Ishikawa (cell line): ENCODE data around the gene DAAM1.

ENCODE experiments used
- CEBPB ChIP-seq: IDR thresholded peaks from 2 replicates; pipeline ENCODE4 v1.6.1; 2012
- CREB1 ChIP-seq: IDR thresholded peaks from 2 replicates; pipeline ENCODE4 v1.6.1; 2012; ENCODE audit warnings: low read depth
- EGR1 ChIP-seq: IDR thresholded peaks from 2 replicates; pipeline ENCODE4 v1.6.1; 2012
- EP300 ChIP-seq: IDR thresholded peaks from 2 replicates; pipeline ENCODE4 v1.6.1; 2012; ENCODE audit warnings: borderline replicate concordance
- FOXM1 ChIP-seq: IDR thresholded peaks from 2 replicates; pipeline ENCODE4 v1.6.1; 2012; ENCODE audit warnings: low read depth, borderline replicate concordance
- MAX ChIP-seq: IDR thresholded peaks from 2 replicates; pipeline ENCODE4 v1.6.1; 2012
- NFIC ChIP-seq: IDR thresholded peaks from 2 replicates; pipeline ENCODE4 v1.6.1; 2012
- RAD21 ChIP-seq: IDR thresholded peaks from 2 replicates; pipeline ENCODE4 v1.6.1; 2012; ENCODE audit warnings: low read depth
- REST ChIP-seq: IDR thresholded peaks from 2 replicates; pipeline ENCODE4 v1.6.1; 2012; ENCODE audit warnings: low read depth, mild to moderate bottlenecking
- TAF1 ChIP-seq: IDR thresholded peaks from 2 replicates; pipeline ENCODE4 v1.6.1; 2012; ENCODE audit warnings: low read depth, mild to moderate bottlenecking
- TCF12 ChIP-seq: IDR thresholded peaks from 2 replicates; pipeline ENCODE4 v1.6.1; 2012; ENCODE audit warnings: low read depth
- TEAD4 ChIP-seq: IDR thresholded peaks from 2 replicates; pipeline ENCODE4 v1.6.1; 2012
- USF1 ChIP-seq: IDR thresholded peaks from 2 replicates; pipeline ENCODE4 v1.6.1; 2012
- YY1 ChIP-seq: IDR thresholded peaks from 2 replicates; pipeline ENCODE4 v1.6.1; 2012; ENCODE audit warnings: low read depth

GRCh38 chr14:59282378-59282765 is 93.9 kb downstream of the DAAM1 start:
- TF ChIP-seq CEBPB, result no peak
- TF ChIP-seq MAX, result no peak
- TF ChIP-seq RAD21, result no peak
- no peak for TF ChIP-seq CREB1
- no peak for TF ChIP-seq TAF1
- no peak for TF ChIP-seq USF1
- TF ChIP-seq YY1, result no peak
- TF ChIP-seq FOXM1, result no peak
- no peak for TF ChIP-seq NFIC
- TF ChIP-seq TEAD4, result no peak
- no peak for TF ChIP-seq EP300
- no peak for TF ChIP-seq EGR1
- TF ChIP-seq REST, result no peak
- no peak for TF ChIP-seq TCF12
